Islet precursor cell (in vitro differentiated cells): Measurements from ENCODE around the gene SLC44A3.
A peak's percentile ranks its signal among the peaks of the same experiment; 100 is the strongest.

ENCODE experiments used
- DNase-seq: peaks from one replicate; pipeline ENCODE4 v3.0.0-alpha.2; 2018

The SLC44A3 gene

GRCh38 chr1:94909486-94909885, 89.3 kb downstream of the SLC44A3 start:
- DNase-seq: no peak

GRCh38 chr1:94912263-94913184, 92.4 kb downstream of the SLC44A3 start:
- DNase-seq: no peak

- no peak for DNase-seq
Observed at GRCh38 chr1:94917251-94917650, 97.1 kb downstream of the SLC44A3 start.

GRCh38 chr1:94919241-94920030, 99.3 kb downstream of the SLC44A3 start:
- DNase-seq: no peak

- peak; percentile 62 for DNase-seq
Observed at GRCh38 chr1:94920061-94920460, 99.9 kb downstream of the SLC44A3 start.

- no peak for DNase-seq
Observed at GRCh38 chr1:94921977-94922376, 101.8 kb downstream of the SLC44A3 start.

GRCh38 chr1:94922761-94923331, 102.7 kb downstream of the SLC44A3 start:
- DNase-seq: no peak

- DNase-seq: no peak
Observed at GRCh38 chr1:94925004-94925403, 104.8 kb downstream of the SLC44A3 start.

- DNase-seq: peak; percentile 99
Observed at GRCh38 chr1:94925561-94926125, 105.5 kb downstream of the SLC44A3 start.

GRCh38 chr1:94926126-94926914, 106.2 kb downstream of the SLC44A3 start:
- peak; percentile 75 for DNase-seq

- peak; percentile 97 for DNase-seq
Observed at GRCh38 chr1:94926915-94927404, 106.8 kb downstream of the SLC44A3 start, which contains the start of gene CNN3. Gene CNN3, minus strand, starts transcription at chr1:94927110. Its CDS starts 216 bp downstream, at chr1:94926894.

GRCh38 chr1:94927405-94928175, 107.4 kb downstream of the SLC44A3 start:
- no peak for DNase-seq

GRCh38 chr1:94928293-94928939, 108.3 kb downstream of the SLC44A3 start:
- no peak for DNase-seq

GRCh38 chr1:94929351-94930217, 109.4 kb downstream of the SLC44A3 start:
- DNase-seq: no peak

GRCh38 chr1:94931254-94931841, 111.2 kb downstream of the SLC44A3 start:
- no peak for DNase-seq

- DNase-seq: no peak
Observed at GRCh38 chr1:94934551-94934950, 114.4 kb downstream of the SLC44A3 start.

GRCh38 chr1:94935034-94935433, 114.9 kb downstream of the SLC44A3 start:
- DNase-seq: no peak

GRCh38 chr1:94935476-94935875, 115.3 kb downstream of the SLC44A3 start:
- no peak for DNase-seq
